ENCODE measurements around the gene GLRX3.

Gene GLRX3

GRCh38 chr10:130137659-130138478, 1.7 kb downstream of the GLRX3 start:
- no peak for DNase-seq (ENCODE audit: low read depth, low spot score)

GRCh38 chr10:130138479-130138866, 2.3 kb downstream of the GLRX3 start:
- DNase-seq (ENCODE audit: low read depth, low spot score): no peak

DNA sequence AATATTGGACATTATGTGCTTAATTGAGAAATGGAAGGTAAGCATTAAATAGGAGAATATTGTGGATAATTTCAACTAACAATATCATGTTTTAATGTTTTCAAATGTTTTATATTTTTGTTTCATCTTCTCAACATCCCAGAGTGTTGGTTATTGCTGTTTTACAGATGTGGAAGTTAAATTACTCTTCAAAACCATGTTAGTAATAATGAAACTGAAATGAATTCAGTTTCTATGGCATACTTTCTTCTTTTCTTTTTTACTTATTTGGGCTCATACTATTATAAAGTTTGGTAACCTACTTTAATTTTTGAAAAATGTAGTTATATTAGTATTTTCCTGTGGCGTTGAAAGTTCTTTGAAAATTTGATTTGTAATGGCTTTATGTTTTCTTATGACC, 4.2 kb downstream of the GLRX3 start:
- no peak for DNase-seq (ENCODE audit: low read depth, low spot score)

DNA sequence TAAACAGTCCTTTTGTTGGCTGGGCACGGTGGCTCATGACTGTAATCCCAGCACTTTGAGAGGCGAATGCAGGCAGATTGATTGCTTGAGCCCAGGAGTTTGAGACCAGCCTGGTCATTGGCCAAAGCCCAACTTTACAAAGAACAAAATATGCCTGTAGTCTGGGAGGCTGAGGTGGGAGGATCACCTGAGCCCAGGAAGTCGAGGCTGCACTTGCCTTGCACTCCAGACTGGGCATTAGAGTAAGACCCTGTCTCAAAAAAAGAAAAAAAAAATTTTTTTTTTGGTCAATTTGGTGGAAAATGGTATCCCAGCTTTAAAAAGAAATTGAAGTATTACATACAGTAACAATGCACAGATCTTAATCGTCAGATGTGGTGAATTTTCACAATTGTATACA, 4.8 kb downstream of the GLRX3 start:
- no peak for DNase-seq (ENCODE audit: low read depth, low spot score)

DNA sequence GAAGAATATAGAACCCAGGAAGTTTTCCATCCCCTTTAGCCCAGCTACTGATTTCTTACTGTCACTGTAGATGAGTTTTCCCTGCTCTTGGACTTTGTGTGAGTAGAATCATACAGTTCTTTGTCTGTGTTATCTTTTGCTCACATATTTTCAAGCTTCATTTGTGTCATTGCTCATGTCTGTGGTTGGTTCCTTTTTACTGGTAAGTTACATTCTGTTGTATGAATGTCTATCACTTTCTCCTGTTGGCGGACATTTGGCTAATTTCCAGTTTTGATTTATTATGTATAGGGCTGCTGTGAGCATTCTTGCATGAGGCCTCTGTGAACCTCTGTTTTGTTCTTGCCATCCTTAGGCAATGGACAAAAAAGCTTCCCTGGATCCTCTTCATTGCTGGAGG, 5.3 kb downstream of the GLRX3 start:
- no peak for DNase-seq (ENCODE audit: low read depth, low spot score)

DNA sequence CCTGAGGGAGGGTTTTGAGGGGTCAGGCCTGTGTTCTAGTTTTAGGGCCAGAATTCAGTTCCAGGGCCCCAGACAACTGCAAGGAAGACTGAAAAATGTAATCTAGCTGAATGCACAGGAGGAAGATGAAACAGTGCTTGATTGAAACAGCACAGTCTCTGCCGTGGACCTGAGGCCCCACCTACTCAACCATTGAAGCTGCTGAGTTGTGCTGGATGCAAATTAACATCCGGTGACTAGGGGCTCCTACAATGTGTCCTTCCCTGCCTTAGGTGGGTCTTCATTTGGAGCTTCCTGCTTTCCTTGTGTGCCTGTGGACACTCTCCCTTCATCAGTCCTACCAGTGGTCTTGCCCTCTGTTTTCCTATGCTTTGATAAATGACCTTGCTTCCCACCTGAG, 5.7 kb downstream of the GLRX3 start:
- no peak for DNase-seq (ENCODE audit: low read depth, low spot score)

DNA sequence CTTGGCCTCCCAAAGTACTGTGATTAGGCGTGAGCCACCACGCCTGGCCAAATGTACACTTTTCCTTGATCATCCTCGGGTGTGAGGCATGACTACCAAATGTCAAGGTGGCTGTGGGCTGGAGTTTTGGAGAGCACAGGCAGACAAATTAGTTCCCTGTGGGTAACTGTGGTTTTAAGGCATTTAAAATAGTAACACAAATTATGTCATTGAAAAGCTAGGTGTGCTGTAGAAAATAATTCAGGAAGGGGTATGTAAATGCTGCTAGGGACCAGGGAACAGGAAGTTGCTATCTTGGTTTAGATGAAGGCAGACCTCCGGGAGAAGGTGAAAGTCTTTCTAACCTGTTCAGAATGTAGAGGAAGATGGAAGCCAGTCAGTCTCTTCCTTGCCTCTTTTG, 9.9 kb downstream of the GLRX3 start:
- DNase-seq (ENCODE audit: low read depth, low spot score): no peak

GRCh38 chr10:130159192-130159794, 23.1 kb downstream of the GLRX3 start:
- DNase-seq (ENCODE audit: low read depth, low spot score): no peak

GRCh38 chr10:130160775-130161174, 24.6 kb downstream of the GLRX3 start:
- no peak for DNase-seq (ENCODE audit: low read depth, low spot score)

DNA sequence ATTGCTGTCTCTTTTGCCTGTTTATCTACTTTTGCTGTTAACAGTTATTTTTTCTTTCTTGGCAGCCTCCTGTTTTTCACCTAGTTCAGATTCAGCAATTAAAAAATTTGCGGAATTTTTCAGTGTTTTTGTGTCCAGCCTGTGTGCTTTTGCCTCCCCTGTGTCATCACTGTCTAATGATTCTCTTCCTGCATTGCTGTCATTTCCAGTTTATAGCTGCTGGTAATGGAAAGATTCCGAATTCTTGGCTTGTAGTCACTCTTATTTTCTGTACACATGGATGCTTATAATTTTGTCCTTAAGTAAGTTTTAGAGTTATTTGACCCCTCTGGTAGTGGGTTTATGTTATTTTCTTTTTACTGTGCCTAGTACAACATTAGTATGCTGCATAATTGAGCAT, 25.1 kb downstream of the GLRX3 start:
- DNase-seq (ENCODE audit: low read depth, low spot score): no peak

GRCh38 chr10:130167193-130167592, 31.0 kb downstream of the GLRX3 start:
- DNase-seq (ENCODE audit: low read depth, low spot score): no peak

DNA sequence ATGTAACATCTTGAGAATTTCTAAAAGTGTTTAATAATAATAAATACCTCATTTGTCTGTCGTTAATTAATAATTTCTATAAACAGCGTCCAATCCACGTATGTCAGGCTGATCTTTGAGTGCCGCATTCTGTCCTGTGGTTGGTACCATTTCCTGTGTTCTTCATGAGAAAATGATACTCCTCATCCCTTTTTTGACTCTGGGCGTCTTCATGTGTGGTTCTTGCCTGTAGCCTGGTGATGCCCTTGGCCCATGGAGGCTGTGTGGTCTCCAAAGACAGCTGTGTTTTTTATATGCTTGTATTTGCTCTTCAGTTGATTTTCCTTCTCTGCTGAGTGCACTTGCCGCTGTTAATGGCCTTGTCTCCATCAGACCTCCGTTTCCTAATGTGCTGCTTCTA, 31.5 kb downstream of the GLRX3 start:
- no peak for DNase-seq (ENCODE audit: low read depth, low spot score)

- DNase-seq (ENCODE audit: low read depth, low spot score): no peak
Measured at GRCh38 chr10:130169136-130169859, 33.1 kb downstream of the GLRX3 start.

DNA sequence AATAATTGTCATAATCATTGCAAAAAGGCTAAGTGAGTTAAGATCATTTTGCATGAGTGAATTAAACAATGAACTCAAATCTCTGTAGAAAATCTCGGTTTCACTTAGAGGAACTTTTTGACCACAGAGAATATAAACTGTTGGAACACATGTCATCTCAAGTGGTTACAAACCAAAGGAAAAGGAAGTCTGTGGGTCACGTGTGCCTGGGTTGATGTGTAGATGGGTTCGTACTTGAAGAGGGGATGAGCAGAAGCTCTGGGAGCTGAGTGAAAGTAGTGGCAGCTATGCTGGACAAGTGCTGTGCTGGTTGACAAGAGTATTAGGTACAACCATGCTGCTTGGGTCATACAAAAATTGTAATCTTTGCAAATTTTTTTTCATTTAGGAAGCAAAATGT, 35.0 kb downstream of the GLRX3 start:
- no peak for DNase-seq (ENCODE audit: low read depth, low spot score)

DNA sequence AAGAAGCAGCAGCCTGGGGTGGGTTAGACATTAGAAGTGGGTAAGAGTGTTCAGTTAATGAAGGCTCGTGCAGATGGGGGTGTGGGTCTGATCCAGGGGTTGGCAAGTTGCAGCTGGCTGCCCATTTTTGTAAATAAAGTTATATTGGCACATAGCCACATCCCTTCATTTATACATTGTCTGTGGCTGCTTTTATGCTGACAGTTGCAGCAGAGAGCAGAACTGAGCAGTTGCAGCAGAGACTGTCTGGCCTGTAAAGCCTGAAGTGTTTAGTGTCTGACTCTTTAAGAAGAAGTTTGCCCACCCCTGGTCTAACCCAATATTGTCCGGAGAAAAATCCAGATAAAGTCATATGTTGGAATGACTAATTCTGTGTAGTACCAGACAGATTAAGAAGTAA, 38.1 kb downstream of the GLRX3 start:
- DNase-seq (ENCODE audit: low read depth, low spot score): no peak

- DNase-seq (ENCODE audit: low read depth, low spot score): no peak
Measured at GRCh38 chr10:130175074-130175473, 38.9 kb downstream of the GLRX3 start.

DNA sequence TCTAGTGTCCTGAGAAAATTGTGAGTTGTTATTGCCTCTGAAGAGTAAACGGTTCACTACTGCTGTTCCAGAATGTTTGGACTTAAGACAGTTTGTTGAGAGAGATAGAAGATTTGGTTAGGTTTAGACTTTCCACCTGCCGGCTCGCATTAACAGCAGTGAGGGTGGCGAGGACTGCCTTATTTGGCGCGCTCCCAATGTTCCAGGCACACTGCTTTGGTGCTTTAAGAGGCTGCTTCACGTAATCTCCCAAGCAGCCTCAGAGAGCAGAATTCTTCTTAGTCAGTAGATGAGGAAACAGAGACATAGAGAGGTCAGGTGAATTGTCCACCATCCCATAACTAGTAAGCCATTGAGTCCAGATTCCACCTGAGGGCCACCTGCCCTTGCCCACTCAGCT, 41.1 kb downstream of the GLRX3 start:
- no peak for DNase-seq (ENCODE audit: low read depth, low spot score)

DNA sequence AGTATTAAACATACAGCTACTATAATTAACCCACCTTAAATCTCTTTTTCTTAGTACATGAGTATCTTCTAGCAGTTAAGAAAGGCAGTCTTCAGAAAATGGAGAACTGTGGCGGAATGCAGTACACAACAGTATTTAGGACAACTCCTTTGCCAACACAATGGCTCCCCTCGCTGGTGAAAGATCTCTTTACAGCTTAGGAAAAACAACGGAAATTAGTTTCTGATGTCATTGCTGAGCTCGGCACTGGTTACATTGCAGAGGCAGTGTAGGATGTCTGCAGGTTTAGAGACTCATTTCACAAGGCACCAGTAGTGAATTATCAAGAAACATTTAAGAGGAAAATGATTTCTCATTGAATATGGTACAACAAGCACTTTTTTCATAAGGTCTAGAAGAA, 43.4 kb downstream of the GLRX3 start:
- peak; percentile 37 for DNase-seq (ENCODE audit: low read depth, low spot score)

- no peak for DNase-seq (ENCODE audit: low read depth, low spot score)
Measured at GRCh38 chr10:130180416-130180815, 44.2 kb downstream of the GLRX3 start.

- DNase-seq (ENCODE audit: low read depth, low spot score): no peak
Measured at GRCh38 chr10:130181858-130182257, 45.7 kb downstream of the GLRX3 start.

DNA sequence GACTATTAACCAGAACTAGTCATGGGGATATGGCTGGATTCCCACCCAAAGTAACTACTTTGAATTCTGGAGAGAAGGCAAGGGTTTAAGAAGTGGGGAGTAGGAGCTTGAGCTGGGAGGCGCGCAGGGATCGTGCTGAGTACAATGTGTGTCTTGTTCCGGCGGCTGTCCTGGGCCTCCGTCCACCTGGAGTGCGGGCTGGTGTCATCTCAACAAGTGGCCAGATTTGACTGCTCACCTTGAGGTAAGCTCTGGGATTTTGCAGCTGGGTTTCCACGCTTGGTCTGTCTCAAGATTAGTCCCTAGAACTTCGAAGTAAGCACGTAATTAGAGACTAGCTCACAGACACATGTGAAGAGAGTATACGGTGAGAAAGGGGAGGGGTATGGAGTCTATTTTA, 49.4 kb downstream of the GLRX3 start:
- DNase-seq (ENCODE audit: low read depth, low spot score): no peak

GRCh38 chr10:130188195-130189175, 52.3 kb downstream of the GLRX3 start:
- no peak for DNase-seq (ENCODE audit: low read depth, low spot score)

Data from smooth muscle cell of the brain vasculature (primary cell).